H1 (cell line): ENCODE measurements around the gene HBQ1. TPM values are rescaled to one million over a fixed set of nuclear protein-coding genes. Genes with fewer than 3 reads are reported as not detected.

Experiments
- SIRT6 ChIP-seq: IDR thresholded peaks from one replicate; pipeline ENCODE4 v1.7.1; 2012; ENCODE audit warnings: low read length, inconsistent platforms
- polyA plus RNA-seq, 7 experiments: library from polyadenylated mRNA; depleted of rRNA in 3 of 7; stranded (reverse) in 5 of 7; unstranded in 2 of 7; fragments of >200 nt in 5 of 7; fragments of 200-250 nt in 2 of 7; gene quantifications; 1 replicate in 5 of 7; 2 replicates in 1 of 7; 4 replicates in 1 of 7; pipeline versions ENCODE4 v1.2.1 to v1.2.3, GENCODE V29; 2011 to 2013; ENCODE audit warnings: missing spikeins in 2 of 7, mixed read lengths in 2 of 7
- total RNA-seq: library from RNA; stranded (reverse); fragmentation: NEBNext Ultra II Directional; extraction: Animal tissue kit (Norgen Biotek cat#: 25700); gene quantifications from 2 replicates; pipeline ENCODE4 v1.2.1, GENCODE V29; 2021
- TF ChIP-seq, protein P1 (sequence below): IDR thresholded peaks from 2 replicates; pipeline ENCODE4 v1.6.1; 2011; ENCODE audit warnings: low read depth, mild to moderate bottlenecking, low read length; ENCODE audit not compliant: insufficient read depth

The HBQ1 gene
- total and polyA plus RNA-seq, 2 of the 8 experiments (the other 6 are each of a cell fraction or from before 2014, with no cell fraction given): 2.9 to 17.1 TPM

DNA sequence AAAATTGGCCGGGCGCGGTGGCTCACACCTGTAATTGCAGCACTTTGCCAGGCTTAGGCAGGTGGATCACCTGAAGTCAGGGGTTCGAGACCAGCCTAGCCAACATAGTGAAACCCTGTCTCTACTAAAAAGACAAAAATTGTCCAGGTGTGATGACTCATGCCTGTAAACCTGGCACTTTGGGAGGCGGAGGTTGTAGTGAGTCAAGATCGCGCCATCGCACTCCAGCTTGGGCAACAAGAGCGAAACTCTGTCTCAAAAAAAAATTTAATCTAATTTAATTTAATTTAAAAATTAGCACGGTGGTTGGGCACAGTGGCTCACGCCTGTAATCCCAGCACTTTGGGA is 1.6 kb upstream of the HBQ1 start (continued):
- no peak for TF ChIP-seq SIRT6
- TF ChIP-seq, protein P1, sequence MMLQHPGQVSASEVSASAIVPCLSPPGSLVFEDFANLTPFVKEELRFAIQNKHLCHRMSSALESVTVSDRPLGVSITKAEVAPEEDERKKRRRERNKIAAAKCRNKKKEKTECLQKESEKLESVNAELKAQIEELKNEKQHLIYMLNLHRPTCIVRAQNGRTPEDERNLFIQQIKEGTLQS: no peak
